ENCODE measurements around the gene LMTK3.
A peak's percentile ranks its signal among the peaks of the same experiment; 100 is the strongest.

LMTK3 gene

DNA sequence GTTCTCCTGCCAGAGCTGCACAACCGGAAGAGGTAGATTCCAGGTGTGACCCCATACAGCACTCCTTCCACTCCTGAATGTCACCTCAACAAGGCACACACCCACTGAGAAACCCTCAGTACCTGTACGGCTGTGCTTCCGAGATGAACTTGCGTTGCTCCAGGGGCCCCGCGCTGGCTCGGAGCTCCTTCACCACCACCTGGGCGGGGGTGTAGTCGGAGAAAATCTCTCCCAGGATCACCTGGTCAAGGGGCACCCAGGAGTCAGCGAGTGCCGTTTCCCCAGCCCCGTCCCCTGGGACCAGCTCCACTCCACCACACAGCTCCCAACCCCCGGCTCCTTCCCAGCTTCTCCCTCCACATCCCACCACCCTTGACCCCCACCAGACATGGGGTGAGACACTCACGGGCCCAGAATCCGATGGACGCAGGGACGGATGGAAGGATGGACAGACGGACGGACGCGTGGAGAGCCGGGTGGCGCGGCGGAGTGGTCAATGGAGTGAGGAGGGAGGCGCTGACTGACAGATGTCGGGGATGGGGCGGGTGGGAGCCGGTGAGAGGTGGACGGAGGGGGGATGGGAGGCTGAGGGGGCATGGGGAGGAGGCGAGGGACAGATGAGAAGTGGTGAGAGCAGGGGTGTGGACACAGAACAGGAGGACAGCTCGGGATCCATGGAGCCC lies 2.8 kb downstream of the LMTK3 start:
- DNase-seq (ENCODE audit: low read depth in 2 of 2) = no peak

DNA sequence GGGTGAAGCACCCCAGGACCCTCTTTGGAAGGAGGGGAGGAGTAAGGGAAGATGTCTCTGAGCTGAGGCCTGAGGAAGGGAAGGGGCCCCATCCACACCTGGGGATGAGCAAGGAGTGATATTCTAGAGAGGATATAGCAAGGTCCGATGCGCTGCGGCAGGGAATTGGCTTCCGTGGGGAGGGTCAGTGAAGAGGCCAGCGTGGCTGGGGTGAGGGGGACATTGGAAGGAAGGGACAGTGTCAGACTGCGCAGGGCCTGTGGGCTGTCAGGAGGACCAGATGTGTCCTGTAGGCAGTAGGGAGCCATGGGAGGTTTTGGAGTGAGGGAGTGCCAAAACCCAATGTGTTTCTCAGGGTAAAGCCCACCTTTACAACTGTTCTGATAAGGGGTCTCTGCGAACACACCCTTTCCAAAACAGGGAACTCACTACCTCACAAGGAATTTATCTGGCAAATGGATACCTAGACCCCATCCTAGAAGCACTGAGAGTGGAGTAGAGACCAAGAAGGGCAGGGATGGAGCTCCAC lies 3.7 kb downstream of the LMTK3 start:
- DNase-seq (ENCODE audit: low read depth in 2 of 2) = no peak

DNA sequence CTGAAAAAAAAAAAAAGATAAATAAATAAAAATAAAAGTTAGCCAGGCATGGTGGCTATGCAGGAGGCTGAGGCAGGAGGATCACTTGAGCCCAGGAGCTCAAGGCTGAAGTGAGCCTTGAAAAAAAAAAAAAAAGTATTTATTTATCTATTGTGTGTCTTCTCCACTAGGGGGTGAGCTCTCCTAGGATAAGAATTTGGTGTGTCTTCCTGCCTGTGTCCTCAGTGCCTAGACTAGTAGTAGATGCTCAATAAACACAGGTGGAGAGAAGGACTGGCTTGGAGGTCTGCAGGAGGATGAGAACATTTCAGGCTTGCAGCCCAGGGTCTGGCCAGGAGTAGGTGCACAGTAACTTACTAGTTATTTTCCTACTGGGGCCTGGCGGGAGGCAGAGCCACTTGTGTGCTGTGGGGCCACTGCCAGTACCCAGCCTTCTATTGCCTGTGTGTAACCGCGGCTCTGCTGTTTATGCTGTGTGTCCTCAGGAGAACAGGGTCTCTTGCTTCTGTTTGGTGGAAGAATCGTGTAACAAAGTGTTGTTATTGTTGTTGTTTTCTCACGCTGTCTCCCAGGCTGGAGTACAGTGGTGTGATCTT lies 5.4 kb downstream of the LMTK3 start:
- no peak for DNase-seq (ENCODE audit: low read depth in 2 of 2)

DNA sequence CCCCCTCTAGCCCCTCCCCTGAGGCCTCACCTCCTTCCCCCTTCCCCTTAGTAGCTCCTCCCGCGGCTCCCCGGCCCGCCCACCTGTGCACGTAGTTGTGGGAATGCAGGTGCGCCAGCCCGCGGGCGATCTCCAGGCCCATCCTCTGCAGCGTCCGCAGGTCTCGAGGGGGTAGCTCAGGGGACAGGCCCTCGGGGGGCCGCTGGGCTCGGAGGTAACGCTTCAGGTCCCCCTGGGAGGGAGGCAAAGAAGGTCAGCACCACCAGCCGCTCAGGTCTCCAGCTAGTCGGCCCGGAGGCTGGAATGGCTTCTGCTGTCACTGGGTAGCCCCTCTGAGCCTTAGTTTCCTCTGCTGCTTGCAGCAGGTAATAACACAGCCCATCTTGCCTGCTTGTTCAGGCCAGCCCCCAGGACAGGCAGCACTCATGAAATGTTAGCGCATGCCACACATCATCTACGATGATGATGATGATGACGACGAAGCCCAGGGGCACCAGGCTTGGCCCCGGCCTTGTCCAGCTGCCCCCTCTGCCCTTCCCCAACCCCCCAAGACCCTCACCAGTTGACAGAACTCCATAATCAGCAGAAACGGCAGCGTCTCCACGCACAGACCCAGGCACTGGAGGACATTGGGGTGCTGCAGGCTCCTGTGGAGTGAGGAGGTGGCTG lies 9.2 kb downstream of the LMTK3 start:
- DNase-seq (ENCODE audit: low read depth in 2 of 2) = no peak

DNA sequence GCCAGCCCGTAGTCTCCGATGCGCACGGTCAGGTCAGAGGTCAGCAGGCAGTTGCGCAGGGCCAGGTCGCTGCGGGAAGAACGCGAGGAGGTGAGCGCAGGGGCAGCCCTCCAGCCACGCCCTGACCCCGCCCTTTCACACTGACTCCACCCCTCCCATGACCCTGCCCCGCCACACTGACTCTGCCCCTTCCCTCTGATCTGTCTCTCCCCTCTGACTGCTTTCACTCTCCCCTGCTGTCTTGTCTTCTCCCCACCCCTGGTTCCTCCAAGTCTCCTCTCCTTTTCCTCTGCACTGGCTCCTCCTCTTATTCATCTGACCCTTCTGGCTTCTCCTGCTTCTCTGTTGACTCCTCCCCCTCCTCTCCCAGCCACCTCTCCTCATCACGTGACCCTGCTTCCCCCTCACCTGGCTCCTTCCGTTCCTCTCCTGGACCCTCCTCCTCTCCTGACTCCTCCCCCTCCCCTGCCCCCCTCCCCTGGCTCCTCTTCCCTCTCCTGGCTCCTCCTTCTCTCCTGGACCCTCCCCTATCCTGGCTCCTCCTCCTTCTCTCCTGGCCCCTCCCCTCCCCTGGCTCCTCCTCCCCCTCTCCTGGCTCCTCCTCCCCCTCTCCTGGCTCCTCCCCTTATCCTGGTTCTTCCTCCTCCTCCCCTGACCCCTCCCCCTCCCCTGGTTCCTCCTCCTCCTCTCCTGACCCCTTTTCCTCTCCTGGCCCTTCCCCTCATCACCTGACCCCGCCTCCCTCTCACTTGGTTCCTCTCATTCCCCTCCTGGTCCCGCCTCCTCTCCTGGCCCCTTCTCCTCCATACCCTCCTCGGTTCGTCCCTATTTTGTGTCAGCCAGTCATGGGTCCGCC lies 9.9 kb downstream of the LMTK3 start:
- peak; percentile 68 to 71 for DNase-seq (ENCODE audit: low read depth in 2 of 2)

DNA sequence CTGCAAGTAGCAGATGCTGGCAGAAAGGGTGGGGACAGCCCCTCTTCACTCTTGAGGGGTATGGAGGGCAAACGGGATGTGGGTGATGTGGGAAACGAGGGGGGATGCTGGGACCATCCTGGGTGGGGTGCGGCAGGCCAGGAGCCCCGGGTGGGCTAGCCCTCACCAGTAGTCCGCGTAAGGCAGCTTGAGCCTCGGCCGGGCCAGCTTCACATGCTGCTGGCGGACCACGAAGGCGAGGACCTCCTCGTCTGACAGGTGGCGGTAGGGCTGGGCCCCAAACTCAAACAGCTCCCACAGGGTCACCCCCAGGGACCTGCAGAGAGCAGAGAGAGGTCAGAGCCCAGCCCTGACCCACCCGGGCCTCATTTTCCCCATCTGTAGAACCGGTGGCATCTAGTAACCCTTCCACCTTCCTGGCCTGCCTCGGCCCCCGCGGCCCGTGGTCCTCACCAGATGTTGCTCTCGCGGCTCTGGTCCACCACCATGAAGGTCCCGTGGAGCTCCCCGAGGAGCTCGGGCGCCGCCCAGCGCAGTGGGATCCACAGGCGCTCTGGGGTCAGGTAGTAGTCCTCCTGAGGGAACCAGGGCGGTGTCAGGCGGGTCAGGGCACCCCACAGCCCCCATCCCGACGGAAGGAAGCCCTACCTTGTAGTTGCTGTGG lies 10.7 kb downstream of the LMTK3 start:
- no peak for DNase-seq (ENCODE audit: low read depth in 2 of 2)

DNA sequence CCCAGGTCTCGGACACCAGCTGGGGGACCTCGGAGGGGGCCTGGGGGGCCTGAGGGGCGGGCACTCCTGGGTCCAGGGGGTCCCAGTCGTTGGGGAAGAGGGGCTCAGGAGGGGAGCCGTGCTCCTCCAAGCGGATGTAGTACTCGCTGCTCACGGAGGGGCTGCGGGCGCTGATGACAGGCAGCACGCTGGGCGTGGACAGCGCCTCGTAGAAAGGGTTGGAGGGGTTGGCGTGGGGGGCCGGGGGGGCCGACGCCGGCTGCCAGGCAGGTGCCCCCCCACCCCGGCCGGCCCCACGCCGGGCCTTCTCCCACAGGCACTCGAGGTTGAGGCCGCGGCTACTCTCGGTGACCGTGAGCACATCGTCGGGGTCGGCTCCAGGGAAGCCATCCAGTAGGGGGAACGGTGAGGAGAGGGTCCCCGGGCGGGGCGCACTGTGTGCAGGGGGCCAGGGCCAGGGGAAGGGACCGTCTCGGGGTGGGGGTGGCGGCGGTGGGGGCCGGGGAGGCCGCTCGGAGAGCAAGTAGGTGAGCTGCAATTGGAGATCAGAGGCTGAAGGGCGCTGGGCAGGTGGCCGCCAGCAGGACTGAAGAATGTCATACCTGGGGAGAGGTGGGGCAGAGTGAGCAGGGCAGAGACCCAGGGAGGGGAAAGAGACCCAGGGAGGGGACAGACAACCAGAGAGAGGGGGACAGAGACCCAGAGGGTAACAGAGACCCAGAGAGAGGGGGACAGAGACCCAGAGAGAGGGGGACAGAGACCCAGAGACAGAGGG lies 12.1 kb downstream of the LMTK3 start:
- DNase-seq (ENCODE audit: low read depth in 2 of 2) = no peak

DNA sequence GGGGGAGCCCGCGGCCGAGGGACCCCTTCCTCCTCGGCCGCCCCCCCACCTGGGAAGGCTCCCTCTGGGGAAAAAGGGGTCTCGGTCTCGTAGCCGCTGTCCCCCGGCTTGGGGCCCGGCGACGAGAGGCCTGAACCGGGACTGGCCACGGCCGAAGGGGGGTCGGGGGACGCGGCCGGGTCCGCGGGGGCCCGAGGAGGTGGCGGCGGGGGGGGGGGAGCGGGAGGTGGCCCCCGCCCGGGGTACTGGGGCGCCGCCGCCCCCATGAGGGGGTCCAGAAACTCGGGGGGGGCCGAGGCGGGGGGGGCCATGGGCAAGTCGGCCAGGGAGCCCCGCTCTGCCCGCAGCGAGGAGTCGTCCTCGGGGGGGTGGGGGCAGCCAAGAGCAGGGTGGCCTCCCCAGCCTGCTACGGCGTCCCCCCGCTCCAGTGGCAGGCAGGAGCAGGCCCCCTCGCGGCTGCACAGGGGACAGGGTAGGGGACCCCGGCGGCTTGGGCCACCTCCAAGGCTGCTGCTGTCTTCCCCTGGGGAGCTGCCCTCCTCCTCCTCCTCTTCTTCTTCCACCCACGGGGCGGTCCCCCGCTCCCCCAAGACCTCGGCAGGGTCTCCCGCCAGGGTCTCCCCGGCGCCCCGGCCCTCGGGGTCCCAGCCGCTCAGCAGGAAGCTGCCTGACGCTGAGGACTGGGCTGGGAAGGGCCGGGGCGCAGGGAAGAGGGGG lies 12.9 kb downstream of the LMTK3 start:
- no peak for DNase-seq (ENCODE audit: low read depth in 2 of 2)

DNA sequence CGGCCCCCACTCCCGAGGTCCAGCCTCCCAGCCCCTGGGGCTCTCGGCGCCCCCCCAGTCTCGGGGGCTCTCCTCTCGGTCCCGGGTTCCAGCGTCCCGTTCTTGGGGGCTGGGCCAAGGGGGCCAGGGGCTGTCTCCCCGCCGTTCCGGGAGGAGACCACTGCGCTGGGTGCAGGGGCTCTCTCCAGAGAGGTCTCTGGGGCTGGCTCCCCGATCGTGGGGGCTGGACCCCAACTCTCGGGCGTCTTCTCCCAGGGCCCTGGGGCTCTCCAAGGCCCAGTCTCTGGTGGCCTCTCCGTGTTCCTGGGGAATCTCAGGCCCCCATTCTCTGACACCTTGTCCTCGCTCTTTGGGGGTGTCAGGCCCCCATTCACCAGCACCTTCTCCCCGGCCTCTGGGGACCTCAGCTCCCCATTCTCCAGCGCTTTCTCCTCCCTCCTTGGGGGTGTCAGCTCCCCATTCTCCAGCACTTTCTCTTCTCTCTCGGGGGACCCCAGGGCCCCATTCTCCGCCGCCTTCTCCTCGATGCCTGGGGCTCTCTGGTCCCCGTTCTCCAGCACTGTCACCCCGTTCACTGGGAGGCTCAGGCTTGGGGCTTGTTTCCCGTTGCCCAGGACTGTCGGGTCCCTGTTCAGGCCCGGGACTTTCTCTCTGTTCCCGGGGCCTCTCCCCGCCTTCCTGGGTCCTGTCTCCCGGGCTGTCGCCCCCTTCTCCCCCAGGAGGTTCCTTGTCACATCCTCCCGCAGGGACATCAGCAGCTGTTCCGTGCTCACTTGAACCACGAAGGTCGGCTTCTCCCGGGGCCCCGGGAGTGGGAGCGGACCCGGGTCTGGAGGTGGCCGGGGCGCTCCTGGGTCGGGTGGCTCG lies 13.7 kb downstream of the LMTK3 start:
- DNase-seq (ENCODE audit: low read depth in 2 of 2) = no peak

DNA sequence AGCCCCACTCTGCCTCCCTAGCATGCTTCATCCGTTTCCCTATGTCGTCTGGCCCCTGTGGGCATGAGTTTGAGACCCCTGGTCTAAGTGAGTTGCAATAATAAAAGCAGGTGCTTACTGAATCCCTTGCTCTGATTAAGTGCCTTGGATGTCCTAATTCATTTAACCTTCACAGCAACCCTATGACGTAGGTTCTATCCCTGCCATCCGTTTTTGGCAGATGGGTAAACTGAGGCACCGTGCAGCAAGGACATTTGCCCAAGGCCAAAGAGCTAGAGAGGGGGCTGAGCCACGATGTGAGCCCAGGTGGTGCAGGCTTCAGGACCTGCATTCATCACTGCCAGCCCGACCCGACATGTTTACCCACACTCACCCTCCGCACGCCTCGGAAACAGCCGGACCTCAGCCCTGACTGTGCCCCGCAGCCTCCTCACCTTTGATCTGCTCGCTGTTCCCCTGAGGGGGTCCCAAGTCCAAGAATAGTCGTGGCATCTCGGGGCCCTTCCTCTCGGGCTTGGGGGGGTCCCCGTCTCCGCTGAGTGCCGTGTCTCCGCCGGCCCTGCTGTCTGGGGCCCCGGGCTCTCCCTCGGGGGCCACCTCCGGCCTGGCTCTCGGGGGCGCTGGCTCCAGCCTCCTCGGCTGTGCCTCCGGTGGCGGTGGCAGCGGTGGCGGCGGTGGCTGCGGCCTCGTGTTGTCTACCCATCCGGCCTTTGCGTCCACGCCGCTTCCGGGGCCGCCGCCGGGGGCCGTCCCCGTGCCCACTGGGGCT lies 14.5 kb downstream of the LMTK3 start:
- no peak for DNase-seq (ENCODE audit: low read depth in 2 of 2)

DNA sequence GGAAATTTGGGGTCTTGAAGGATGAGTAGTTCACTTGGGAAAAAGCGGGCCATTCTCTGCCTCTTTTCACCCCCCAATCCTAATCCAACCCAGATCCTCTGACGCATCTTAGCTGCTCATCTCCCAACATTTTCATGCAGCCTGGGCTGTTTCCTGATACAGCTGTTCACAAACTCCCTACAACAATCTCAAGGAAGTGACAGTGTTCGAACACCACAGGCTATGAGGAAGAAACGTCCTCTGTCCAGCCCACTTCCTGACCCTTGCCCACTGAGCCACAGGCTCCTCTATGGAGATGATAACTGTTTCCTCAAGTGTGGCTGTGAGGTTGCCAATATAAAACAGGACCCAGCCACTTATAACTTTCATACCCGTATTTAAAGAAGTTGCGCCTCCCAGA lies 16.2 kb downstream of the LMTK3 start:
- DNase-seq (ENCODE audit: low read depth in 2 of 2) = no peak

DNA sequence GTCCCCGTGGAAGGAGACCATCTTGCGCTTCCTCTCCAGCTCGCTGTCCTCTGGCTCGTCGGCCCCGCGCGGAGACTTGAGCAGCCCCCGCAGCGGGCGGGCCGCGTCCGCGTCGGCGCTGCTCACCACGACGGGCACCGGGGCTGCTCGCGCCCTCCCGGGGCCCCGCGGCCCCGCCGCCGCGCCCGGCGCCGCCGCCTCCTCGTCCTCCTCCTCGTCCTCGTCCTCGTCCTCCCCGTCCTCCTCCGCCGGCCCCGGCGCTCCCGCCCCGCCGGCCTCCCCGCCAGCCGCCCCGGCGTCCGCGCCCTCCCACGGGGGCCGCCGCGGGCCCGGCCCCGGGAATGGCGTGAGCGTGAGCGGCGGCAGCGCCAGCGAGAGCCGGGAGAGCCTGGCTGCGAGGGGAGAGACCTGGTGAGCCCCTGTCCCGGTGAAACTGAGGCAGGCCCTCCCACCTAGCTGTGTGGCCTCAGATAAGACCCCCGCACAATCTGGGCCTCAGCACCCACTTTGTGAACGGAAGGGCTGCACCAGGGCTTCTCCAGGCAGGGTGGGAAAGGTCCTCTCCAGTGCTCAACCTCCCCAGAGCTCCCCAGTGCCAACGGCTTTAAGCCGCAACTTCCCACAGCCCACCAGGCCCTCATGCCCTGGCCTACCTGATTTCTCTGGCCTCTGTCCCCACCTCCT lies 17.8 kb downstream of the LMTK3 start:
- no peak for DNase-seq (ENCODE audit: low read depth in 2 of 2)

DNA sequence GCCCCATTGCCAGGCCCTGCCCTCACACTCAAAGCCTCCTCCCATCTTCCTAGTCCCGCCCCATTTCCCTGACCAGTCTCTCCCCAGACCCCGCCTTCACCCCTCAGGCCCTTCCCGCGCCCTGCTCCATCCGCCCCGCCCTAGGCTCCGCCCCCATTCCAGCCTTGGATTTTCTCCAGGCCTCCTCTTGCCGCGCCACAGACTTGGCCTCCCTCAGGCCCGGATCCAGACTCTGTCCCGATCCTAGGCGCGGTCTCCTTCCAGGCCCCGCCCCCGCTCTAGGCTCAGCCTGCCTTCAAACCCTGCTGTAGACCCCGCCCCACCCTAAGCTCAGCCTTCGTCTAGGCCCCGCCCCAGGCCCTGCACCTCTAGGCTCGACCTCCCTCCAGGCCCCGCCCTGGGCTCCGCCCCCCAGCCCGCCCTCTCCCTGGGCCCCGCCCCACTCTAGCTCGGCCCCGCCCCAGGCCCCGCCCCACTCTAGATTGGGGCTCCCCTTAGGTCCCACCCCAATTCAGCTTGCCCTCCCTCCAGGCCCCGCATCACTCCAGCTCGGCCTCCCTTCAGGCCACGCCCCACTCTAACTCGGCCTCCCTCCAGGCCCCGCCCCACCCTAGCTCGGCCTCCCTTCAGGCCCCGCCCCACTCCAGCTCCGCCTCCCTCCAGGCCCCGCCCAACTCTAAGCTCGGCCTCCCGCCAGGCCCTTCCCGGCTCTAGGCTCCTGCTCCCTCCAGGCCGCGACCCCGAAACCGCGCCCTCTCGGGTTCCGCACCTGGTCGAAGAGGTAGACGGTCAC lies 18.5 kb downstream of the LMTK3 start:
- DNase-seq (ENCODE audit: low read depth in 2 of 2) = peak; percentile 85 to 88

DNA sequence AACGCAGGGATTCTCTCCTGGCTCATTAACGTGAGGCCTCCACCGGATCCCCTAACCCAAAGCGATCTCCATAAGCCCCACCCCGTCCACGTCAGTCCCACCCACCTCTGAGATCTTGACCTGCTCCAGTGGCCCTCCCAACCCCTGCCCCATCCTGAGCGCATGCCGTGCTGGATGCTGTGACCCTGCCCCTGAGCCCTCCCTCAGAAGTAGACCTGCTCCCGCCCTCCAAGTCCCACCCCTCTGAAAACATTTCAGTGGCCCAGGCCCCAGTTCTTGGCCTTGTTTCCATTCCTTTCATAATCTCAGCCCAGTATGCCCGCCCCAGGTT lies 19.9 kb downstream of the LMTK3 start:
- no peak for DNase-seq (ENCODE audit: low read depth in 2 of 2)

DNA sequence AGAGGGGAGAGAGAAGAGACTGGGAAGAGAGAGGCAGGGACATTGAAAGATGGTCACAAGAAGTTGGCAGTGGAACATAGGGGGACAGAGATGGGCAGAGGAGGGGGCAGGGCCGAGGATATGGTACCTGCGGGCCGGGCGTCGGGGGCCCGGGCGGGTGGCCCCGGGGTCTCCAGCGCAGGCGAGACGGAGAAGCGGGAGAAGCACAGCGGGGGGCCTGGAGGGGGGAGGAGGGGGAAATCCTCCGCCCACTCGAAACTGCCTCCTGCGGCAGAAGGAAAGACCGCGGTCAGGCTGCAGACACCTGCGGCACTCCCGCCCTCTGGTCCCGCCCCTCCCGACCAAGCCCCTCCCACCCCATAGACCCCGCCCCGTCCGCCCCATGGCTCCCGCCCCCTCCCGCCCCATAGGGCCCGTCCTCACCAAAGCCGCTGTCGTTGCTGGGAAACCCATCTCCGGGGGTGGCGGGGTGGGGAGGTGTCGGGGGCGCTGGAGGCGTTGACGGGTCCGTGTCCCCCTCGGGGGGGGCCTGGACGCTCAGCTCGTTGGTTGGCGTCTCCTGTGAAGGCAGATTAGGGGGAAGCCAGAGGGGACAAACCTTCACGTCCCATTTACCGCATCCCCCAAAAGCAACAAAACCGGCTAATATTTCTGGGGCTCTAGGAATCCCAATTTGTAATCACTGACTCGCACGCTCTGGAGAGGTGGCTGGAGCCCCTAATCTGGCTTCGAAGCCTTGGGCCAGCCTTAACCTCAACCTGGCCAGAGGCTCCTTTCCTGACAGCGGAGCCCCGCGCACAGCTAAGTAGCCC lies 20.4 kb downstream of the LMTK3 start:
- no peak for DNase-seq (ENCODE audit: low read depth in 2 of 2)

DNA sequence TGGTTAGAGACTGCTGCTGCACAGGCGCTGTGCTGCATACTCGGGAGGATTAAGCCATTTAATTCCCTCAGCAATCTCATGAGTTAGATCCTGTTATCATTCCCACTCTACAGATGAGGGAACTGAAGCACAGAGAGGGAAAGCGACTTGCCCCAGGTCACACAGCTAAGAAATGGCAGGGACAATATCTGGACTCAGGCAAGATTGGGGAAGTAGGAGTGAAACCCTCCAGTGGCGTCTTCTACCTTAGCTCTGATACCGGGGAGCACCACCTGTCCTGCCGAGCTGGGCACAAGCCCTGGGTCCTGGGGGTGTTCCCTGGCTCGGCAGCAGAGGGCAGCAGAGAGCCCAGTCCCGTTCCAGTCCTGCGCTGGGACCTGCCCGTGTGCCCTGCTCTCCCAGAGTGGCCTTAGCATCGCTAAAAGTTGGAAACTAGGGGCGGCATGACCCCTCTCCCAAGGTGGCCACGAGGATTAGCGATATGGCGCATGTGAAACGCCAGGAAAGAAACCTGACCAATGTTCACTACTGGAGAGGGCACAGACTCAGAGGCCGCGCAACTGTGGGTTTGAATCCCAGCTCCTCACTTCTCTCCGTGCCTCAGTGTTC lies 21.9 kb downstream of the LMTK3 start:
- DNase-seq (ENCODE audit: low read depth in 2 of 2) = peak; percentile 55 to 76
